Measurements from ENCODE around the gene CAMK2N1. TPM values are rescaled to one million over a fixed set of nuclear protein-coding genes. Genes with fewer than 3 reads are reported as not detected.

The CAMK2N1 gene
- total and polyA plus RNA-seq, 10 of the 15 experiments (the other 5 are each of a cell fraction or from before 2014, with no cell fraction given): 0.23 TPM; not detected in 9

GRCh38 chr1:20507564-20508410 is 21.8 kb upstream of the CAMK2N1 start, which contains the start of gene MUL1 (continued):
- TF ChIP-seq EED (IDR thresholded peaks at IDR 0.05; ENCODE audit: low read depth) (no peak), PML (IDR thresholded peaks at IDR 0.05; ENCODE audit: low read length) (no peak), RAD21 (IDR thresholded peaks at IDR 0.05; ENCODE audit: insufficient read depth, low read depth, low read length) (no peak), MTA2 (IDR thresholded peaks at IDR 0.05; ENCODE audit: low read depth) (no peak), DPF2 (IDR thresholded peaks at IDR 0.05) (0 out of 2 replicates have a peak, but pooled peaks have one; percentile 45), ZBTB40 (IDR thresholded peaks at IDR 0.05; ENCODE audit: borderline replicate concordance) (peak; percentile 98), SREBF1 (IDR thresholded peaks at IDR 0.05; ENCODE audit: low read length) (no peak), PAX8 (IDR thresholded peaks at IDR 0.05) (no peak), TBL1XR1 (IDR thresholded peaks at IDR 0.05; ENCODE audit: low read depth, low read length) (no peak), SMC3 (IDR thresholded peaks at IDR 0.05; ENCODE audit: borderline replicate concordance, low read length) (no peak), E2F8 (IDR thresholded peaks at IDR 0.05; ENCODE audit: low read depth, partially characterized antibody) (peak; percentile 89), NFIC (IDR thresholded peaks at IDR 0.05; ENCODE audit: low read depth, low read length) (no peak), EP300 (IDR thresholded peaks at IDR 0.05; ENCODE audit: borderline replicate concordance in 1 of 2, control insufficient read depth in 1 of 2, low read depth in 2 of 2, low read length in 2 of 2) (0 out of 4 replicates have a peak, but pooled peaks of 1 of the 2 experiments have one; percentile 35), HDGF (IDR thresholded peaks at IDR 0.05) (0 out of 2 replicates have a peak, but pooled peaks have one; percentile 57), BCLAF1 (IDR thresholded peaks at IDR 0.05) (no peak), TCF12 (IDR thresholded peaks at IDR 0.05; ENCODE audit: low read depth, low read length) (0 out of 2 replicates have a peak, but pooled peaks have one; percentile 15), ASH2L (IDR thresholded peaks at IDR 0.05; ENCODE audit: borderline replicate concordance, low read depth) (0 out of 2 replicates have a peak, but pooled peaks have one; percentile 55), POLR2AphosphoS2 (IDR thresholded peaks at IDR 0.05; ENCODE audit: low read depth, low read length) (0 out of 2 replicates have a peak, but pooled peaks have one; percentile 37), SRF (IDR thresholded peaks at IDR 0.05; ENCODE audit: low read depth in 2 of 2, low read length in 2 of 2) (peak; percentile 79 to 91), SMAD1 (IDR thresholded peaks at IDR 0.05; ENCODE audit: low read depth, partially characterized antibody) (no peak)
